HepG2 (cell line): ENCODE results near the gene SV2B.

ENCODE experiments used
- ERF ChIP-seq: IDR thresholded peaks from 2 replicates; pipeline ENCODE4 v1.6.1; 2018; ENCODE audit warnings: missing biosample characterization, missing genetic modification reagents
- JUND ChIP-seq: sonication (generic); formaldehyde crosslinking; IDR thresholded peaks from 2 replicates; pipeline ENCODE4 v1.8.0; 2022; ENCODE audit warnings: mild to moderate bottlenecking, missing genetic modification reagents
- NFE2 ChIP-seq: sonication (generic); formaldehyde crosslinking; IDR thresholded peaks from 2 replicates; pipeline ENCODE4 v1.4.0; 2020; ENCODE audit warnings: missing genetic modification reagents
- PAWR ChIP-seq: sonication (generic); formaldehyde crosslinking; IDR thresholded peaks from 2 replicates; pipeline ENCODE4 v1.4.0; 2020; ENCODE audit warnings: missing genetic modification reagents, mild to moderate bottlenecking, borderline replicate concordance
- POLR2A ChIP-seq, 2 experiments: IDR thresholded peaks; 2 replicates each; pipeline ENCODE4 v1.6.1; 2011; ENCODE audit warnings: low read depth in 2 of 2, low read length in 2 of 2, mild to moderate bottlenecking in 1 of 2, moderate library complexity in 1 of 2; ENCODE audit not compliant: insufficient read depth in 1 of 2
- SP1 ChIP-seq, 2 experiments: fragments of 450-650 bp in 1 of 2; sonication (generic) in 1 of 2; formaldehyde crosslinking in 1 of 2; IDR thresholded peaks; 2 replicates each; pipeline versions ENCODE4 v1.4.0 to v1.6.1; 2016 to 2020; ENCODE audit warnings: missing genetic modification reagents in 1 of 2
- TF ChIP-seq, protein P1 (sequence below): sonication (generic); formaldehyde crosslinking; IDR thresholded peaks from 2 replicates; pipeline ENCODE4 v1.5.1; 2020; ENCODE audit warnings: mild to moderate bottlenecking, moderate library complexity, missing genetic modification reagents

DNA sequence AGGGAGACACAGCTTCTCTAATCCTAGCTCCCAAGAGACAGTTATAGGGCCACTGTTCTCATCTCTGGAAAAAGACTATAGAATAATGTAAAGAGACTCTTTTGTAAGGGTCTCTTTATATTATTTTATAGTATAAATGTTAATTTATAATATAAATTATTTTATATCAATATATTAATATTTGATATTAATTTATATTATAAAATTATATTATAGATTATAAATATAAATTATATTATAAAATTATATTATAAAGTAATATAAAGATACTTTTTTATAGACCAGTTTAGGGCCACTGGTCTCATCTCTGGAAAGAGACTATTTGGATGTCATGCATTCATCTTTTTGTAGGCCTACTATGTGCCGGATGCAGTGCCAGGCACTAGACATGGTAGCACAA is 53.9 kb downstream of the SV2B start:
- TF ChIP-seq, protein P1, sequence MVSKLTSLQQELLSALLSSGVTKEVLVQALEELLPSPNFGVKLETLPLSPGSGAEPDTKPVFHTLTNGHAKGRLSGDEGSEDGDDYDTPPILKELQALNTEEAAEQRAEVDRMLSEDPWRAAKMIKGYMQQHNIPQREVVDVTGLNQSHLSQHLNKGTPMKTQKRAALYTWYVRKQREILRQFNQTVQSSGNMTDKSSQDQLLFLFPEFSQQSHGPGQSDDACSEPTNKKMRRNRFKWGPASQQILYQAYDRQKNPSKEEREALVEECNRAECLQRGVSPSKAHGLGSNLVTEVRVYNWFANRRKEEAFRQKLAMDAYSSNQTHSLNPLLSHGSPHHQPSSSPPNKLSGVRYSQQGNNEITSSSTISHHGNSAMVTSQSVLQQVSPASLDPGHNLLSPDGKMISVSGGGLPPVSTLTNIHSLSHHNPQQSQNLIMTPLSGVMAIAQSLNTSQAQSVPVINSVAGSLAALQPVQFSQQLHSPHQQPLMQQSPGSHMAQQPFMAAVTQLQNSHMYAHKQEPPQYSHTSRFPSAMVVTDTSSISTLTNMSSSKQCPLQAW (CRISPR knock-in tag) = no peak
- TF ChIP-seq PAWR (CRISPR knock-in tag) (no peak), SP1 (IDR thresholded peaks at IDR 0.05) (no peak), SP1 (CRISPR knock-in tag; IDR thresholded peaks at IDR 0.05) (no peak), ERF (CRISPR knock-in tag) (no peak), POLR2A (IDR thresholded peaks at IDR 0.05; ENCODE audit: insufficient read depth in 1 of 2, low read depth in 2 of 2, low read length in 2 of 2) (no peak), NFE2 (CRISPR knock-in tag) (no peak), JUND (no peak)
